Osteoblast (primary cell): ENCODE measurements around the gene CTSL. TPM values are rescaled to one million over a fixed set of nuclear protein-coding genes. Genes with fewer than 3 reads are reported as not detected.

Experiments used
- DNase-seq: peaks from one replicate; pipeline ENCODE4 v3.0.0; 2011; ENCODE audit warnings: low spot score, mixed read lengths; ENCODE audit not compliant: insufficient read length; ENCODE audit errors: missing footprints
- H2AFZ ChIP-seq: 2 replicates; pipeline ENCODE4 v1.6.0; 2011; ENCODE audit warnings: mild to moderate bottlenecking, low read length
- H3K27ac ChIP-seq: 2 replicates; pipeline ENCODE4 v1.5.1; 2011; ENCODE audit warnings: mild to moderate bottlenecking, low read depth, low read length, moderate library complexity
- H3K27me3 ChIP-seq: 2 replicates; pipeline ENCODE4 v1.6.0; 2012; ENCODE audit warnings: mild to moderate bottlenecking, control low read depth, inconsistent platforms, low read length, moderate library complexity; ENCODE audit not compliant: insufficient read depth
- H3K36me3 ChIP-seq: 2 replicates; pipeline ENCODE4 v1.5.1; 2011; ENCODE audit warnings: mild to moderate bottlenecking, low read length, control low read depth, moderate library complexity; ENCODE audit not compliant: insufficient read depth
- H3K4me1 ChIP-seq: 2 replicates; pipeline ENCODE4 v1.5.1; 2011; ENCODE audit warnings: mild to moderate bottlenecking, low read length, control low read depth, moderate library complexity; ENCODE audit not compliant: insufficient read depth
- H3K4me2 ChIP-seq: 2 replicates; pipeline ENCODE4 v1.6.0; 2011; ENCODE audit warnings: mild to moderate bottlenecking, low read length; ENCODE audit not compliant: insufficient read depth
- H3K4me3 ChIP-seq: fragments of 200-600 bp; sonication (generic); 3 replicates; pipeline ENCODE4 v1.5.1; 2012; ENCODE audit warnings: mild to moderate bottlenecking, low read length, inconsistent platforms; ENCODE audit not compliant: insufficient read depth
- H3K79me2 ChIP-seq: 2 replicates; pipeline ENCODE4 v1.6.0; 2012; ENCODE audit warnings: mild to moderate bottlenecking, low read length, control low read depth, inconsistent platforms; ENCODE audit not compliant: insufficient read depth
- H3K9me3 ChIP-seq: 2 replicates; pipeline ENCODE4 v1.5.1; 2011; ENCODE audit warnings: low read depth, low read length, control low read depth
- H4K20me1 ChIP-seq: 2 replicates; pipeline ENCODE4 v1.6.0; 2012; ENCODE audit warnings: mild to moderate bottlenecking, low read length, control low read depth; ENCODE audit not compliant: insufficient read depth
- total RNA-seq: library from RNA; depleted of rRNA; stranded (reverse); fragments of >200 nt; gene quantifications from 2 replicates; pipeline ENCODE4 v1.2.3, GENCODE V29; 2012
- TF ChIP-seq, protein P1 (sequence below): IDR thresholded peaks from 2 replicates; pipeline ENCODE4 v1.5.1; 2011; ENCODE audit warnings: mild to moderate bottlenecking, low read depth, low read length, moderate library complexity; ENCODE audit errors: extremely low read depth

CTSL gene
- total RNA-seq, 1 donor: 384 TPM

DNA sequence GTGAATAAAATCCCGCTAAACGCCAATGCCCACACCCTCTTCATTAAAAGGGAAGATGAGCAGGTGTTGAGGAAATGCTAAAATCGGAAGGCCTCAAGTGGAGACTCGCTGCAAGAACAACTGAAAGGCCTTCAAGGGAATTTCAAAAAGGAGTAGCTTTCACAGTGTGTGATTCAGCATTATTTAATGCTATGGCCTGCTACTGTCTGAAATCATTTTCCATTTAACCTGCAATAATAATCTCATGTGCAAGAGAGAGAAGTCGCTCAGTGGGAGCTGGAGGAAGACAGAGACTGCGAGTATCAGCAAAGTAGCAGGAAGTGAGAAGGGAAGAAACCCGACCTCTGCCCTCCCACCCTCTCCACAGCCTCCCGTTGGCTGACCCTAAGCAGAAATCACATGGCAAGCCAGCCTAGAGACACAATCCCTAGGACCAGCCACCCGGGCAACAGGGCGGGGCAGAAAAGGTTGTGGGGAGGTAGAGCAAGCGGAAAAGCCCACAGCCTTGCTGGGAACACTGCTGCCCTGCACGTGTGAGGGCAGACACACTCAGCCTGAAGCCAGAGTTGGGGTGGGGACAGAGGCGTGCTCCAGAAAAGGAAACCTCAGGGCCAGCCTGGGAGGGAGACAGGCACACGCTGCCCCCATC is 39.9 kb upstream of the CTSL start:
- Histone ChIP-seq H3K79me2 (no peaks in the 10 kb centered on the region), H3K27ac (peak overlapping the region; percentile 24), H3K36me3 (no peaks in the 10 kb centered on the region), H2AFZ (peak overlapping the region; percentile 70), H3K4me1 (peaks cover 17% of the 10 kb centered on the region), H3K4me2 (peak overlapping the region; percentile 33), H4K20me1 (no peaks in the 10 kb centered on the region), H3K27me3 (no peaks in the 10 kb centered on the region), H3K4me3 (no peak overlapping the region), H3K9me3 (no peaks in the 10 kb centered on the region)
- DNase-seq: peak; percentile 71
- TF ChIP-seq, protein P1, sequence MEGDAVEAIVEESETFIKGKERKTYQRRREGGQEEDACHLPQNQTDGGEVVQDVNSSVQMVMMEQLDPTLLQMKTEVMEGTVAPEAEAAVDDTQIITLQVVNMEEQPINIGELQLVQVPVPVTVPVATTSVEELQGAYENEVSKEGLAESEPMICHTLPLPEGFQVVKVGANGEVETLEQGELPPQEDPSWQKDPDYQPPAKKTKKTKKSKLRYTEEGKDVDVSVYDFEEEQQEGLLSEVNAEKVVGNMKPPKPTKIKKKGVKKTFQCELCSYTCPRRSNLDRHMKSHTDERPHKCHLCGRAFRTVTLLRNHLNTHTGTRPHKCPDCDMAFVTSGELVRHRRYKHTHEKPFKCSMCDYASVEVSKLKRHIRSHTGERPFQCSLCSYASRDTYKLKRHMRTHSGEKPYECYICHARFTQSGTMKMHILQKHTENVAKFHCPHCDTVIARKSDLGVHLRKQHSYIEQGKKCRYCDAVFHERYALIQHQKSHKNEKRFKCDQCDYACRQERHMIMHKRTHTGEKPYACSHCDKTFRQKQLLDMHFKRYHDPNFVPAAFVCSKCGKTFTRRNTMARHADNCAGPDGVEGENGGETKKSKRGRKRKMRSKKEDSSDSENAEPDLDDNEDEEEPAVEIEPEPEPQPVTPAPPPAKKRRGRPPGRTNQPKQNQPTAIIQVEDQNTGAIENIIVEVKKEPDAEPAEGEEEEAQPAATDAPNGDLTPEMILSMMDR: no peak

DNA sequence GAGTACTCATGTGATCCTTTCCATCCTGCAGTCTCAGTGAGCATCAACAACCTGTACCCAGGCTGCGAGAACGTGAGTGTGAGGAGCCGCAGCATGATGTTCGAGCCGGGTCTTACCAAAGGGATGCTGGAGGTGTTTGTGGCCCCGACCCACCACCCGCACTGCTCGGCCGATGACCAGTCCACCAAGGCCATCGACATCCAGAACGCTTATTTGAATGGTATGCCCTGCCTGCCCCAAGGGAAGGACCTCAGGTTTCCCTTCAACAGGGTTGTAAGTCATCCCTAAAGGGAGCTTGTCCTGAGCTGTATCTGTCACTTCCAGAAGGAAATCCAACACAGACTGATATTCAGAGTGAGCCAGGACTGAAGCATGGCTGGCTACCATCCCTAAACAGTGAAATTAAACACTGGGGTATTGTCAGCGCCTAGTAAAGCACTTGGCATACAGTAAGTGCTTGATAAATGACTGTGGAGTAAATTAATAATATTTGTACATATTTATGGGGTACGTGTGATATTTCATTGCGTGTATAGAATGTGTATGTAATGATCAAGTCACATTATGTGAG is 39.3 kb upstream of the CTSL start:
- no peak overlapping the region for H3K4me2 ChIP-seq
- peak overlapping the region; percentile 24 for H3K27ac ChIP-seq
- H3K9me3 ChIP-seq: no peaks in the 10 kb centered on the region
- H3K36me3 ChIP-seq: no peaks in the 10 kb centered on the region
- H2AFZ ChIP-seq: no peak overlapping the region
- H4K20me1 ChIP-seq: no peaks in the 10 kb centered on the region
- H3K79me2 ChIP-seq: no peaks in the 10 kb centered on the region
- H3K27me3 ChIP-seq: no peaks in the 10 kb centered on the region
- no peak overlapping the region for H3K4me3 ChIP-seq
- H3K4me1 ChIP-seq: peaks cover 17% of the 10 kb centered on the region
- no peak for DNase-seq
- TF ChIP-seq, protein P1: no peak

DNA sequence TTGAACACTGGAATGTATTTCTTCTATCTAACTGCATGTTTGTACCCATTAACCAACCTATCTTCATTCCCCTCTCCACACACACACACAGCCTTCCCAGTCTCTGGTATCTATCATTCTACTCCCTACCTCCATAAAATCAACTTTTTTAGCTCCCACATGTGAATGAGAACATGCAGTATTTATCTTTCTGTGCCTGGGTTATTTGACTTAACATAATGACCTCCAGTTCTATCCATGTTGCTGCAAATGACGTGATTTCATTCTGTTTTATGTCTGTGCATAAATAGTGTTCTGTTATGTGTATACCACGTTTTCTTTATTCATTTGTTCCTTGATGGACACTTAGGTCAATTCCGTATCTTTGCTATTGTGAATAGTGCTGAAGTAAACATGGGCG is 38.7 kb upstream of the CTSL start:
- Histone ChIP-seq H3K79me2 (no peaks in the 10 kb centered on the region), H3K27me3 (no peaks in the 10 kb centered on the region), H3K36me3 (no peaks in the 10 kb centered on the region), H4K20me1 (no peaks in the 10 kb centered on the region), H3K9me3 (no peaks in the 10 kb centered on the region), H2AFZ (no peak overlapping the region), H3K27ac (no peak overlapping the region), H3K4me2 (no peak overlapping the region), H3K4me1 (peaks cover 17% of the 10 kb centered on the region), H3K4me3 (no peak overlapping the region)
- DNase-seq: no peak
- TF ChIP-seq, protein P1: no peak

DNA sequence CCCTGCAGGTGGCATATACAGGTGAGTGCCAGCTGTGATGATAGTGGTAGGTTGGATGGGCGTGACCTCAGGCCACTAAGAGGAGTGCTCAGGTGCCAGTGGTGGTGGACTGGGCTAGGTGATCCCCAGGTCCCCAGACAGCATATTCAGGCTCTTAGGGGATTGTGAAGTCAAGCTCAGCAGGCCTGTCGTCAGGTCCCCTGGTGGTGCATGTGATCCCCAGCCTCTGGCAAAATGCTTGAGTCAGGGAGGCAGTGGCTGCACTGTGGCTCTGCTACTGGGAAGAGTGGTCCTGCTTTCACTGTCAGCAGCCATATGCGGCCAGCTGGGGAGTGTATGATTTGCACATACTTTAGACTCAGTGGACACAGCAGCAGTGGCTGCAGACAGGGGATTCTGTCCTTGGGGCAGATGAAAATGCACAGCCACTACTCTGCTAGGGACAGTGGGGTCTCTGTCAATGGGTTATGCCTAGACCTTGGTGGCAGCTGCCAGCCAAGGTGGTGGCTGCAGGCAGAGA is 31.6 kb upstream of the CTSL start:
- no peaks in the 10 kb centered on the region for H4K20me1 ChIP-seq
- no peaks in the 10 kb centered on the region for H3K4me1 ChIP-seq
- H3K9me3 ChIP-seq: no peaks in the 10 kb centered on the region
- no peak overlapping the region for H3K4me3 ChIP-seq
- TF ChIP-seq, protein P1: no peak
- no peaks in the 10 kb centered on the region for H3K27me3 ChIP-seq
- DNase-seq: no peak
- H3K27ac ChIP-seq: no peak overlapping the region
- no peaks in the 10 kb centered on the region for H3K36me3 ChIP-seq
- no peak overlapping the region for H2AFZ ChIP-seq
- no peak overlapping the region for H3K4me2 ChIP-seq
- H3K79me2 ChIP-seq: no peaks in the 10 kb centered on the region
